GM10266 (cell line): ENCODE measurements around the gene NDRG4.

Source experiments
- DNase-seq: peaks from one replicate; pipeline ENCODE4 v3.0.0; 2012; ENCODE audit errors: extremely low spot score
- TF ChIP-seq, protein P1 (sequence below): IDR thresholded peaks from 2 replicates; pipeline ENCODE4 v1.5.1; 2012; ENCODE audit warnings: mild to moderate bottlenecking, low read depth; ENCODE audit not compliant: control insufficient read depth, insufficient read depth; ENCODE audit errors: missing control alignments

NDRG4 gene

DNA sequence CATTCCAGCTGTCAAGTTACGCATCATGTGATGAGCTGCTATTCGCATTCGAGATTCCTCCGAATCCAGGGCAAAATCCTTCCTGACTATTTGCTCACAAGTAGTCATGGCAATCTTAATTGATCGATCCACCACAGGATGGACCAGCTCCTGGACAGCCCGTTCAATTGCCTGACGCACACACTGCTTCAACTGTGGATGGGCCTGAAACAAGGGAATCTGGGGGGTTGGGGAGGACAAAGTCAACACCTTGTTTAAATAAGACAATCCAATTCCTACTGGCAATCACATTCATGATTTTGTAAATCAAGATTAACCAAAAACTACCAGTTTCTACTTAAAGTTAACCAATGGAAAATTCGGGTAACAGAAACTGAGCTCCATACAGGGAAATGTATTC, 43.7 kb downstream of the NDRG4 start:
- DNase-seq, result no peak
- TF ChIP-seq, protein P1, sequence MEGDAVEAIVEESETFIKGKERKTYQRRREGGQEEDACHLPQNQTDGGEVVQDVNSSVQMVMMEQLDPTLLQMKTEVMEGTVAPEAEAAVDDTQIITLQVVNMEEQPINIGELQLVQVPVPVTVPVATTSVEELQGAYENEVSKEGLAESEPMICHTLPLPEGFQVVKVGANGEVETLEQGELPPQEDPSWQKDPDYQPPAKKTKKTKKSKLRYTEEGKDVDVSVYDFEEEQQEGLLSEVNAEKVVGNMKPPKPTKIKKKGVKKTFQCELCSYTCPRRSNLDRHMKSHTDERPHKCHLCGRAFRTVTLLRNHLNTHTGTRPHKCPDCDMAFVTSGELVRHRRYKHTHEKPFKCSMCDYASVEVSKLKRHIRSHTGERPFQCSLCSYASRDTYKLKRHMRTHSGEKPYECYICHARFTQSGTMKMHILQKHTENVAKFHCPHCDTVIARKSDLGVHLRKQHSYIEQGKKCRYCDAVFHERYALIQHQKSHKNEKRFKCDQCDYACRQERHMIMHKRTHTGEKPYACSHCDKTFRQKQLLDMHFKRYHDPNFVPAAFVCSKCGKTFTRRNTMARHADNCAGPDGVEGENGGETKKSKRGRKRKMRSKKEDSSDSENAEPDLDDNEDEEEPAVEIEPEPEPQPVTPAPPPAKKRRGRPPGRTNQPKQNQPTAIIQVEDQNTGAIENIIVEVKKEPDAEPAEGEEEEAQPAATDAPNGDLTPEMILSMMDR, result no peak

DNA sequence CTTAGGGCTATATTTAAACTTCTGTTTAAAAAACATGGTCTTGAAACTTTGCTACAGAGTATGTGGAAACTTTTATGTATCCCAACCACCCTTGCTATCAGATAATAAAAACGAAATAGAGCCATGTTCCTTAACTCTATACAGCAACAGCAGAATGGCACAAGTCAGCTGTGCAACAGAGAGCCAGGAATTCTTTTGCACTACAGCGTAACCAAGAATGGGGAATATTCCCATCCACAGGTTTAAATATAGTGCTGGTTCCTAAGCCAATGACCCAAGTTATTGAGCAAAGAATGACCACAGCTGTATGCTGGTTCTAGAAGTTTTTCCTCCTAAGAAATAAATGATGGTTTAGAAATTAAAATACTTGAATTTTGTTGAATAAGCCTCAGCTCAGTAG, 48.4 kb downstream of the NDRG4 start:
- no peak for DNase-seq
- TF ChIP-seq, protein P1, result no peak

DNA sequence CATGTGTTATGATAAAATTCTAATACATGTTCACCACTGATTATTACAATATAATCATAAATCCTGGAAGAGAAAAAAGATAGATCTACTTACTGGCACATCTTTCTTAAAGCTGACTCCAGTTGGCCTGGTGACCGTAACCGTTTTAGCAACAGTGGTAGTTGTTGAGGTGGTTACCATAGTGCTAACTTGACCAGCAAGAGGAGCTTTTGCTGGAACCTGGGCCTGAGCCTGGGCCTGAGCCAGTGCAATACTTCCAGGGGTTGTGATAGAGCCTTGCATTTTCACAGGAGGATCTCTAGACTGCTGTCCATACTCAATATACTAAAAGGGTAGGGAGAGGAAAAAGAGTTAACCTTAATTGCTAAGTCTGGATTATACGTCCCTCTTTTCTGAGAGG, 51.6 kb downstream of the NDRG4 start:
- no peak for DNase-seq
- TF ChIP-seq, protein P1, result no peak

DNA sequence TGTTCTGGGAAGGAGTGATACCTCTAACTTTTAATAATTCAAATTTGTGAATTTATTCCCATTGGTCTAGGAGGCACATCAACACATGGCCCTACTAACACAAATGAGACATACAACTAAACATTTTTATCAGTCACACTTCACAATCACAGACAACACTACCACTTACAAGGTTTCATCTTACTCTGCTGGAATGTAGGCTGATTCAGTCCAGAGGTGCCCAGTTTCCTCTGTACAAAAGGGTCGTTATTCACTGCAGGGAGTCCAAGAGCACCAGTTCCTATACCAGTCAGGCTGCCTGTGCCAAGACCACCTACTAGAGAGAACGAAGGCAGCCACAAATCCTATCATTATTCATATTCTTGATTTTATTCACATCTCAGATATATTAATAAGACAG, 56.7 kb downstream of the NDRG4 start:
- DNase-seq, result no peak
- TF ChIP-seq, protein P1, result no peak
